ENCODE measurements around the gene TP53TG5.

TP53TG5 gene

GRCh38 chr20:45339799-45340198 is 38.3 kb downstream of the TP53TG5 start:
- H3K27ac ChIP-seq (ENCODE audit: extremely low read depth, low read depth, low read length), result no peak overlapping the region
- peaks cover 0 to 18% of the 10 kb centered on the region in 2 experiments; a peak in 1 of 3 replicates for H3K36me3 ChIP-seq (ENCODE audit: control insufficient read depth in 2 of 2, insufficient read depth in 1 of 2, low read length in 2 of 2)
- peaks cover 31% of the 10 kb centered on the region for H3K4me1 ChIP-seq (ENCODE audit: control insufficient read depth, insufficient read depth, low read length)
- H3K4me3 ChIP-seq (ENCODE audit: low read depth, low read length), result no peak overlapping the region
- CTCF ChIA-PET, result interaction anchor here (1.0 kb wide), 1 partner anchor 23 kb away, joined by 4 read pairs; the partner anchor contains the start of gene SYS1
- POLR2A ChIA-PET, result interaction anchor here (0.9 kb wide), 1 partner anchor 9 kb away, joined by 3 read pairs; no protein-coding TSS in a partner anchor
- no peaks in the 10 kb centered on the region for H3K9me3 ChIP-seq (ENCODE audit: control insufficient read depth, insufficient read depth, low read depth, low read length)
- TF ChIP-seq ZNF148 (tag by site-specific recombination; IDR thresholded peaks at IDR 0.05; ENCODE audit: borderline replicate concordance) (no peak), ZBTB49 (tag by site-specific recombination; IDR thresholded peaks at IDR 0.05; ENCODE audit: low read depth) (no peak), ZNF785 (tag by site-specific recombination; IDR thresholded peaks at IDR 0.05) (no peak), ZNF19 (tag by site-specific recombination; IDR thresholded peaks at IDR 0.05; ENCODE audit: low read depth) (no peak), ZNF791 (tag by site-specific recombination; IDR thresholded peaks at IDR 0.05) (no peak), ZNF529 (tag by site-specific recombination; IDR thresholded peaks at IDR 0.05; ENCODE audit: insufficient replicate concordance) (no peak), ZNF10 (tag by site-specific recombination; IDR thresholded peaks at IDR 0.05) (no peak), SCRT1 (tag by site-specific recombination; IDR thresholded peaks at IDR 0.05; ENCODE audit: borderline replicate concordance) (no peak), BCL6B (tag by site-specific recombination; IDR thresholded peaks at IDR 0.05) (no peak), GLI4 (tag by site-specific recombination; IDR thresholded peaks at IDR 0.05) (no peak), PATZ1 (tag by site-specific recombination; IDR thresholded peaks at IDR 0.05) (no peak), ZNF362 (tag by site-specific recombination; IDR thresholded peaks at IDR 0.05) (no peak), ZNF596 (tag by site-specific recombination; IDR thresholded peaks at IDR 0.05) (no peak)

GRCh38 chr20:45339084-45339483 is 39.0 kb downstream of the TP53TG5 start:
- POLR2A ChIA-PET, result interaction anchor here (4.1 kb wide), 1 partner anchor 9 kb away, joined by 19 read pairs; the partner anchor contains the start of gene SDC4
- TF ChIP-seq KLF1 (tag by site-specific recombination; IDR thresholded peaks at IDR 0.05) (peak; percentile 62), ZNF155 (tag by site-specific recombination; IDR thresholded peaks at IDR 0.05) (no peak), ZNF148 (tag by site-specific recombination; IDR thresholded peaks at IDR 0.05; ENCODE audit: borderline replicate concordance) (no peak), ZNF692 (tag by site-specific recombination; IDR thresholded peaks at IDR 0.05) (no peak)
- Histone ChIP-seq H3K27ac (ENCODE audit: extremely low read depth, low read depth, low read length) (no peak overlapping the region), H3K36me3 (ENCODE audit: control insufficient read depth in 2 of 2, insufficient read depth in 1 of 2, low read length in 2 of 2) (peaks cover 0 to 19% of the 10 kb centered on the region in 2 experiments; a peak in 2 of 3 replicates), H3K4me1 (ENCODE audit: control insufficient read depth, insufficient read depth, low read length) (peaks cover 26% of the 10 kb centered on the region), H3K9me3 (ENCODE audit: control insufficient read depth, insufficient read depth, low read depth, low read length) (no peaks in the 10 kb centered on the region), H3K4me3 (ENCODE audit: low read depth, low read length) (no peak overlapping the region)
- CTCF ChIA-PET, result interaction anchor here (1.0 kb wide), 1 partner anchor 24 kb away, joined by 4 read pairs; the partner anchor contains the start of gene SYS1

All from HEK293 (cell line).